Endothelial cell of umbilical vein (primary cell): ENCODE data around the gene ERMN. TPM values are rescaled to one million over a fixed set of nuclear protein-coding genes. Genes with fewer than 3 reads are reported as not detected.

ENCODE experiments used
- BruUV-seq: library from RNA; stranded (reverse); fragments of 400-500 nt; replicated peaks from 2 replicates; lab custom pipeline; 2021; lab: Mats Ljungman, UMichigan
- CTCF ChIA-PET: fragments of 300-600, 350-600 bp; sonication (Branson Sonifier 250); formaldehyde crosslinking; loops from one replicate; lab custom pipeline; 2021; ENCODE audit warnings: antibody characterized with exemption, inconsistent platforms; lab: Charles Lee
- POLR2A ChIA-PET: fragments of 300-600, 350-600 bp; sonication (Branson Sonifier 250); formaldehyde crosslinking; loops from one replicate; lab custom pipeline; 2021; ENCODE audit warnings: antibody characterized with exemption, inconsistent platforms; lab: Charles Lee
- DNase-seq: peaks from one replicate; pipeline ENCODE4 v3.0.0-alpha.2; 2011; ENCODE audit warnings: low read depth, low spot score
- FAIRE-seq: peaks from 2 replicates; lab custom pipeline; 2011; peaks lifted over from hg19 to GRCh38; lab: Jason Lieb, UNC
- H2AFZ ChIP-seq: 2 replicates; pipeline ENCODE4 v1.6.0; 2012; ENCODE audit warnings: low read depth, low read length, control low read depth, inconsistent platforms
- H3K27ac ChIP-seq: 2 replicates; pipeline ENCODE4 v1.5.1; 2011; ENCODE audit warnings: low read depth, mild to moderate bottlenecking, control low read depth, low read length, moderate library complexity; ENCODE audit not compliant: insufficient read depth
- H3K27me3 ChIP-seq, 2 experiments: 2 replicates each; pipeline versions ENCODE4 v1.6.0 to v1.6.1; 2011; ENCODE audit warnings: low read length in 2 of 2, mixed read lengths in 1 of 2; ENCODE audit not compliant: control insufficient read depth in 2 of 2, insufficient read depth in 2 of 2
- H3K36me3 ChIP-seq, 2 experiments: 2 replicates in 1 of 2; 3 replicates in 1 of 2; pipeline ENCODE4 v1.5.1; 2011; ENCODE audit warnings: low read length in 2 of 2, mild to moderate bottlenecking in 1 of 2, moderate library complexity in 1 of 2; ENCODE audit not compliant: control insufficient read depth in 2 of 2, insufficient read depth in 2 of 2; ENCODE audit errors: extremely low read depth in 1 of 2
- H3K4me1 ChIP-seq: 3 replicates; pipeline ENCODE4 v1.5.1; 2011; ENCODE audit warnings: mild to moderate bottlenecking, low read length; ENCODE audit not compliant: control insufficient read depth, insufficient read depth; ENCODE audit errors: extremely low read depth
- H3K4me2 ChIP-seq: 2 replicates; pipeline ENCODE4 v1.6.1; 2011; ENCODE audit warnings: low read length, control low read depth, mixed read lengths; ENCODE audit not compliant: insufficient read depth
- H3K4me3 ChIP-seq, 3 experiments: fragments of 200-600 bp in 1 of 3; sonication (generic), shearing (Covaris generic) in 1 of 3; replicated peaks in 1 of 3; 2 replicates each; pipeline ENCODE4 v1.5.1; 2011 to 2016; ENCODE audit warnings: control low read depth in 3 of 3, low read length in 3 of 3, mild to moderate bottlenecking in 2 of 3, inconsistent platforms in 1 of 3, low read depth in 1 of 3, moderate library complexity in 1 of 3; ENCODE audit not compliant: insufficient read depth in 1 of 3
- H3K79me2 ChIP-seq: 2 replicates; pipeline ENCODE4 v1.6.0; 2012; ENCODE audit warnings: low read length, inconsistent platforms; ENCODE audit not compliant: control insufficient read depth, insufficient read depth
- H3K9ac ChIP-seq: replicated peaks from 2 replicates; pipeline ENCODE3; 2011; ENCODE audit warnings: low read length, control low read depth; ENCODE audit not compliant: insufficient read depth; ENCODE audit errors: extremely low read depth
- H3K9me1 ChIP-seq: replicated peaks from 3 replicates; pipeline ENCODE4 v1.6.0; 2011; ENCODE audit warnings: mild to moderate bottlenecking, low read length; ENCODE audit not compliant: control insufficient read depth, insufficient read depth; ENCODE audit errors: extremely low read depth
- H3K9me3 ChIP-seq: replicated peaks from 2 replicates; pipeline ENCODE4 v1.5.1; 2012; ENCODE audit warnings: low read length, inconsistent platforms; ENCODE audit not compliant: control insufficient read depth, insufficient read depth
- H4K20me1 ChIP-seq: replicated peaks from 2 replicates; pipeline ENCODE3; 2011; ENCODE audit warnings: mild to moderate bottlenecking, low read length; ENCODE audit not compliant: control insufficient read depth, insufficient read depth; ENCODE audit errors: extremely low read depth
- EZH2 ChIP-seq: IDR thresholded peaks from 2 replicates; pipeline ENCODE4 v1.6.1; 2012; ENCODE audit warnings: borderline replicate concordance, low read depth, mild to moderate bottlenecking, moderate library complexity, low read length, inconsistent platforms; ENCODE audit not compliant: severe bottlenecking
- FOS ChIP-seq: IDR thresholded peaks from 2 replicates; pipeline ENCODE4 v1.6.1; 2011; ENCODE audit warnings: mild to moderate bottlenecking, low read length, moderate library complexity, borderline replicate concordance; ENCODE audit not compliant: insufficient read depth
- GATA2 ChIP-seq: IDR thresholded peaks from 2 replicates; pipeline ENCODE4 v1.7.0; 2011; ENCODE audit warnings: low read depth, mild to moderate bottlenecking, moderate library complexity, mixed read lengths, low read length; ENCODE audit not compliant: insufficient read length, insufficient read depth
- JUN ChIP-seq: IDR thresholded peaks from 2 replicates; pipeline ENCODE4 v1.6.1; 2011; ENCODE audit warnings: borderline replicate concordance, low read depth; ENCODE audit not compliant: insufficient read length, insufficient read depth
- MYC ChIP-seq: IDR thresholded peaks from one replicate; pipeline ENCODE4 v1.6.1; 2011; ENCODE audit warnings: mild to moderate bottlenecking, low read depth, low read length
- POLR2A ChIP-seq: IDR thresholded peaks from 2 replicates; pipeline ENCODE4 v1.6.1; 2012; ENCODE audit warnings: low read depth, mild to moderate bottlenecking, control low read depth, low read length
- POLR2AphosphoS5 ChIP-seq: IDR thresholded peaks from 2 replicates; pipeline ENCODE4 v1.6.1; 2012; ENCODE audit warnings: low read depth, mild to moderate bottlenecking, control low read depth, low read length, moderate library complexity; ENCODE audit not compliant: insufficient read depth
- dilution Hi-C: fragments of 300-500 bp; cut with MboI; formaldehyde crosslinking; loops from one replicate; pipeline ENCODE4 v1.15.0; 2019; ENCODE audit warnings: low sequenced_read_pairs; ENCODE audit not compliant: extremely low pct_ligation_motif_present
- intact Hi-C: fragments of 100-400 bp; cut with micrococcal nuclease; formaldehyde crosslinking; loops from one replicate; pipeline ENCODE4 v1.10.0; 2022
- polyA plus RNA-seq, 4 experiments: library from polyadenylated mRNA; depleted of rRNA in 3 of 4; stranded (reverse) in 3 of 4; unstranded in 1 of 4; fragments of >200 nt; gene quantifications; 2 replicates each; pipeline versions ENCODE4 v1.2.1 to v1.2.3, GENCODE V29; 2011 to 2012; ENCODE audit warnings: missing spikeins in 1 of 4
- total RNA-seq: library from RNA; stranded (reverse); gene quantifications from 2 replicates; pipeline ENCODE4 v1.2.3, GENCODE V29; 2021
- TF ChIP-seq, protein P1 (sequence below), 2 donors: IDR thresholded peaks; 1 replicate in 1 of 2; 2 replicates in 1 of 2; pipeline ENCODE4 v1.5.1; 2011; ENCODE audit warnings: low read length in 2 of 2, mild to moderate bottlenecking in 2 of 2, moderate library complexity in 2 of 2, control low read depth in 1 of 2, inconsistent platforms in 1 of 2, low read depth in 1 of 2; ENCODE audit not compliant: insufficient read depth in 1 of 2; ENCODE audit errors: extremely low read depth in 1 of 2
- TF ChIP-seq, protein P2 (sequence below): IDR thresholded peaks from 2 replicates; pipeline ENCODE4 v1.6.1; 2011; ENCODE audit not compliant: insufficient read depth, insufficient read length

The ERMN gene
- total and polyA plus RNA-seq, 2 donors (not counting 3 experiments of a cell fraction or from before 2014, with no cell fraction given): not detected

DNA sequence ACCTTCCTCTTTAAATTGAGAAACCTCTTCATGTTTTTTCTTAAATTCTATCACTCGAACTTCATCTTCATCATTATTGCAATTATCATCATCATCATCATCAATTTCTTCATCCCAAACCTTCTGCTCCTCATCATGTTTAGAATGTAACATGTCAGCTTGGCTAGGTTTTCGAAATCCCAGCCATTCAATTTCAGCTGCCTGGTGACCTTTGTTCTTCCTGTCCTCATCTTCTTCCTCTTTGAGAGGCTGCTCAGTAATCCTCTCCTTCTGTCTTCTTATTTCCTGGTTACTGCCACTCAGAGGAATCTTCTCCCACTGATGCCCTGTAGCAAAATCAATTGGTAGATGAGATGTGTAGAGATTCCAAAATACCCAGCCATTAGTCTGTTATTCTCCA lies 4.2 kb downstream of the ERMN start:
- Histone ChIP-seq H3K4me3 (no peak overlapping the region), H3K4me2 (no peak overlapping the region), H3K79me2 (no peaks in the 10 kb centered on the region), H3K9me1 (no peaks in the 10 kb centered on the region), H3K4me1 (no peaks in the 10 kb centered on the region), H3K27ac (no peak overlapping the region), H3K27me3 (peaks cover 0 to 4% of the 10 kb centered on the region in 2 experiments), H3K9ac (no peak overlapping the region), H4K20me1 (no peaks in the 10 kb centered on the region), H3K36me3 (no peaks in the 10 kb centered on the region), H2AFZ (no peak overlapping the region), H3K9me3 (no peaks in the 10 kb centered on the region)
- no peak for TF ChIP-seq GATA2
- CTCF ChIA-PET: interaction anchor here (0.9 to 8.3 kb wide), 2 partner anchors 15 to 19 kb away, joined by 4 to 113 read pairs; no protein-coding TSS in a partner anchor
- intact Hi-C loops (no loop called here), dilution Hi-C loops (no loop called here)
- FAIRE-seq (no peak), DNase-seq (no peak)
- POLR2A ChIA-PET: no interaction called here
- no TSS peak for BruUV-seq

- H3K4me2 ChIP-seq: no peak overlapping the region
- no peaks in the 10 kb centered on the region for H3K36me3 ChIP-seq
- CTCF ChIA-PET: interaction anchor here (0.9 to 8.3 kb wide), 3 partner anchors 9 to 18 kb away, joined by 3 to 113 read pairs (median 4); no protein-coding TSS in a partner anchor
- H3K27me3 ChIP-seq: peaks cover 0 to 4% of the 10 kb centered on the region in 2 experiments
- no peaks in the 10 kb centered on the region for H3K4me1 ChIP-seq
- no peak overlapping the region for H3K9ac ChIP-seq
- no peak overlapping the region for H2AFZ ChIP-seq
- intact Hi-C loops (no loop called here), dilution Hi-C loops (no loop called here)
- BruUV-seq: no TSS peak
- H3K27ac ChIP-seq: no peak overlapping the region
- H4K20me1 ChIP-seq: no peaks in the 10 kb centered on the region
- FAIRE-seq (no peak), DNase-seq (no peak)
- H3K9me3 ChIP-seq: no peaks in the 10 kb centered on the region
- POLR2A ChIA-PET: no interaction called here
- H3K9me1 ChIP-seq: no peaks in the 10 kb centered on the region
- H3K79me2 ChIP-seq: no peaks in the 10 kb centered on the region
- H3K4me3 ChIP-seq: no peak overlapping the region
- TF ChIP-seq, protein P1, sequence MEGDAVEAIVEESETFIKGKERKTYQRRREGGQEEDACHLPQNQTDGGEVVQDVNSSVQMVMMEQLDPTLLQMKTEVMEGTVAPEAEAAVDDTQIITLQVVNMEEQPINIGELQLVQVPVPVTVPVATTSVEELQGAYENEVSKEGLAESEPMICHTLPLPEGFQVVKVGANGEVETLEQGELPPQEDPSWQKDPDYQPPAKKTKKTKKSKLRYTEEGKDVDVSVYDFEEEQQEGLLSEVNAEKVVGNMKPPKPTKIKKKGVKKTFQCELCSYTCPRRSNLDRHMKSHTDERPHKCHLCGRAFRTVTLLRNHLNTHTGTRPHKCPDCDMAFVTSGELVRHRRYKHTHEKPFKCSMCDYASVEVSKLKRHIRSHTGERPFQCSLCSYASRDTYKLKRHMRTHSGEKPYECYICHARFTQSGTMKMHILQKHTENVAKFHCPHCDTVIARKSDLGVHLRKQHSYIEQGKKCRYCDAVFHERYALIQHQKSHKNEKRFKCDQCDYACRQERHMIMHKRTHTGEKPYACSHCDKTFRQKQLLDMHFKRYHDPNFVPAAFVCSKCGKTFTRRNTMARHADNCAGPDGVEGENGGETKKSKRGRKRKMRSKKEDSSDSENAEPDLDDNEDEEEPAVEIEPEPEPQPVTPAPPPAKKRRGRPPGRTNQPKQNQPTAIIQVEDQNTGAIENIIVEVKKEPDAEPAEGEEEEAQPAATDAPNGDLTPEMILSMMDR (IDR thresholded peaks at IDR 0.05; ENCODE audit: extremely low read depth in 1 of 2, insufficient read depth in 1 of 2, low read depth in 1 of 2, low read length in 2 of 2): no peak
- TF ChIP-seq JUN (no peak), EZH2 (no peak), POLR2A (no peak), MYC (no peak), GATA2 (no peak), POLR2AphosphoS5 (no peak), FOS (no peak)
- TF ChIP-seq, protein P2, sequence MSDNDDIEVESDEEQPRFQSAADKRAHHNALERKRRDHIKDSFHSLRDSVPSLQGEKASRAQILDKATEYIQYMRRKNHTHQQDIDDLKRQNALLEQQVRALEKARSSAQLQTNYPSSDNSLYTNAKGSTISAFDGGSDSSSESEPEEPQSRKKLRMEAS: no peak
Observed at GRCh38 chr2:157320409-157320808, 5.2 kb downstream of the ERMN start.
